OCI-LY7 (cell line): Measurements from ENCODE around the gene CHAF1A.

Source experiments
- CTCF ChIP-seq: fragments of 200-600 bp; sonication (generic); conservative IDR thresholded peaks from 2 replicates; pipeline ENCODE4 v1.5.1; 2014; ENCODE audit warnings: mild to moderate bottlenecking, antibody characterized with exemption, low read length, moderate library complexity, mixed read lengths
- EZH2phosphoT487 ChIP-seq: fragments of 200-600 bp; sonication (generic); IDR thresholded peaks from 2 replicates; pipeline ENCODE4 v1.6.1; 2018; ENCODE audit warnings: low read depth, borderline replicate concordance, mild to moderate bottlenecking, mixed run types, antibody characterized with exemption, low read length, moderate library complexity, mixed read lengths

DNA sequence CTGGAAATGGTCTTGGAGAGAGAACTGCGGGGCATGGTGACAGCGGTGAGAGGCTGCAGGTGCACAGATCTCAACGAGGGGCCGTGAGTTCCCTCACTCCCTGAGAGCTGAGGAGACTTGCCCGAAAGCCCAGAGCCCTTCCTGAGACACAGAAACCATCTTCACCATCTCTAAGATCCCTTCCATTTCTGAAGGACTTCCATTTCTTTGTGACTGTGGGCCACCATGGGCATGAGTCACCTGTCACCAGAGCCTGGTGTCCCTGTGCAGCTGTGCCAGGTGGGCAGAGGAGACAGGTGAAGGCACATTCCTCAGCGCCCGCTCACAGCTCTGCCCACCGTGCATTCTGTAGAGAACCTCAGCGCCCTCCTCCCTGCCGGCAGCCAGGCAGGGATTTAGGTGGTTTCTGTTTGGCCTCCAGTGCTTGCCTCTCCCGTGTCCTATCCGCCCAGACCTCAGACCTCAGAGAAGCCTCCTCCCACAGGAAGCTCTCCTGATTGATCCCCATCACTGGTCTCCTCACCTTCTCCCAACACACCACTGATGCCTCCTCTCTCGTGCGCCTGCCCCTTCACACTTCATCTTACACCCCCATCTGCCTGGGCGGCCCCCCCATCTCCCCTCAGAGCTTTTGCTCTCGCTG lies 26.3 kb upstream of the CHAF1A start:
- TF ChIP-seq CTCF: peak; percentile 2; the same call in 1 of the 2 replicates
- TF ChIP-seq EZH2phosphoT487: no peak
